K562 (cell line): ENCODE data around the gene HMGB2. TPM values are rescaled to one million over a fixed set of nuclear protein-coding genes. Genes with fewer than 3 reads are reported as not detected.
A peak's percentile ranks its signal among the peaks of the same experiment; 100 is the strongest.

ENCODE experiments used
- DEAF1 ChIP-seq: fragments of 450-650 bp; formaldehyde crosslinking; IDR thresholded peaks from 2 replicates; pipeline ENCODE4 v1.4.0; 2020; ENCODE audit warnings: mild to moderate bottlenecking, moderate library complexity
- GABPB2 ChIP-seq: fragments of 250-450 bp; sonication (Bioruptor Pico); conservative IDR thresholded peaks from 2 replicates; pipeline ENCODE4 v1.5.1; 2021; ENCODE audit warnings: mild to moderate bottlenecking
- MIER1 ChIP-seq: fragments of 450-650 bp; IDR thresholded peaks from 2 replicates; pipeline ENCODE4 v1.6.1; 2016; ENCODE audit warnings: antibody characterized with exemption, mild to moderate bottlenecking, low read depth
- NBN ChIP-seq: fragments of 450-650 bp; IDR thresholded peaks from 2 replicates; pipeline ENCODE4 v1.6.1; 2016; ENCODE audit warnings: low read depth, mild to moderate bottlenecking
- POLR2AphosphoS5 ChIP-seq: IDR thresholded peaks from 2 replicates; pipeline ENCODE4 v1.6.1; 2011; ENCODE audit warnings: mild to moderate bottlenecking, low read depth, low read length, moderate library complexity; ENCODE audit not compliant: control insufficient read depth, insufficient read depth
- RB1 ChIP-seq: fragments of 450-650 bp; IDR thresholded peaks from 2 replicates; pipeline ENCODE4 v1.6.1; 2017; ENCODE audit warnings: low read depth, mild to moderate bottlenecking
- SIRT6 ChIP-seq: IDR thresholded peaks from one replicate; pipeline ENCODE4 v1.6.1; 2012; ENCODE audit warnings: low read depth, mild to moderate bottlenecking, control low read depth, inconsistent platforms, low read length, moderate library complexity
- SNRNP70 ChIP-seq: fragments of 200-400 bp; formaldehyde crosslinking; optimal IDR thresholded peaks from 2 replicates; pipeline ENCODE3; 2017; ENCODE audit warnings: low read depth, low read length
- SRF ChIP-seq, 2 experiments: fragments of 250-450, 450-650 bp in 1 of 2; sonication (Bioruptor Pico) in 1 of 2; sonication (generic) in 1 of 2; formaldehyde crosslinking; IDR thresholded peaks; 2 replicates each; pipeline versions ENCODE4 v1.5.0 to v1.5.1; 2020 to 2022; ENCODE audit warnings: mild to moderate bottlenecking in 1 of 2, missing genetic modification reagents in 1 of 2
- SRSF7 ChIP-seq: fragments of 200-400 bp; formaldehyde crosslinking; optimal IDR thresholded peaks from 2 replicates; pipeline ENCODE3; 2017; ENCODE audit warnings: mild to moderate bottlenecking, low read depth, low read length
- SUPT5H ChIP-seq: fragments of 450-650 bp; IDR thresholded peaks from 2 replicates; pipeline ENCODE4 v1.6.1; 2016
- TAF15 ChIP-seq: fragments of 200-400 bp; formaldehyde crosslinking; IDR thresholded peaks from 2 replicates; pipeline ENCODE4 v1.6.1; 2017; ENCODE audit warnings: mild to moderate bottlenecking, low read depth, low read length, moderate library complexity
- U2AF2 ChIP-seq: fragments of 200-400 bp; formaldehyde crosslinking; optimal IDR thresholded peaks from 2 replicates; pipeline ENCODE3; 2017; ENCODE audit warnings: low read depth, mild to moderate bottlenecking, low read length
- XRCC3 ChIP-seq: fragments of 450-650 bp; IDR thresholded peaks from 2 replicates; pipeline ENCODE4 v1.6.1; 2017; ENCODE audit warnings: mild to moderate bottlenecking, moderate library complexity
- ZFX ChIP-seq: sonication (generic); formaldehyde crosslinking; IDR thresholded peaks from 2 replicates; pipeline ENCODE4 v1.8.0; 2022; ENCODE audit warnings: mild to moderate bottlenecking, missing genetic modification reagents, moderate library complexity
- ZNF507 ChIP-seq: conservative IDR thresholded peaks from 2 replicates; pipeline ENCODE4 v1.6.1; 2017; ENCODE audit warnings: missing genetic modification characterization, missing compliant biosample characterization
- polyA plus RNA-seq, 8 experiments: library from polyadenylated mRNA; depleted of rRNA in 4 of 8; stranded (reverse) in 5 of 8; unstranded in 3 of 8; fragments of >200 nt; fragmentation: Nextera tagmentation in 2 of 8; fragmentation: Illumina TruSeq in 1 of 8; extraction: Ambion mirVana in 2 of 8; extraction: Trizol in 1 of 8; gene quantifications; 2 replicates each; pipeline versions ENCODE4 v1.2.1 to v1.2.3, GENCODE V29; 2011 to 2014; ENCODE audit warnings: inconsistent platforms in 1 of 8, missing spikeins in 1 of 8
- total RNA-seq, 7 experiments: library from RNA; depleted of rRNA in 6 of 7; stranded (reverse); fragments of >200 nt in 6 of 7; fragmentation: Illumina TruSeq in 2 of 7; extraction: Trizol in 2 of 7; gene quantifications; 2 replicates each; pipeline versions ENCODE4 v1.2.1 to v1.2.3, GENCODE V29; 2011 to 2021; ENCODE audit warnings: low replicate concordance in 1 of 7

HMGB2 gene
- total and polyA plus RNA-seq, 9 of the 15 experiments (the other 6 are each of a cell fraction or from before 2014, with no cell fraction given): 309 to 822 (median 626) TPM

DNA sequence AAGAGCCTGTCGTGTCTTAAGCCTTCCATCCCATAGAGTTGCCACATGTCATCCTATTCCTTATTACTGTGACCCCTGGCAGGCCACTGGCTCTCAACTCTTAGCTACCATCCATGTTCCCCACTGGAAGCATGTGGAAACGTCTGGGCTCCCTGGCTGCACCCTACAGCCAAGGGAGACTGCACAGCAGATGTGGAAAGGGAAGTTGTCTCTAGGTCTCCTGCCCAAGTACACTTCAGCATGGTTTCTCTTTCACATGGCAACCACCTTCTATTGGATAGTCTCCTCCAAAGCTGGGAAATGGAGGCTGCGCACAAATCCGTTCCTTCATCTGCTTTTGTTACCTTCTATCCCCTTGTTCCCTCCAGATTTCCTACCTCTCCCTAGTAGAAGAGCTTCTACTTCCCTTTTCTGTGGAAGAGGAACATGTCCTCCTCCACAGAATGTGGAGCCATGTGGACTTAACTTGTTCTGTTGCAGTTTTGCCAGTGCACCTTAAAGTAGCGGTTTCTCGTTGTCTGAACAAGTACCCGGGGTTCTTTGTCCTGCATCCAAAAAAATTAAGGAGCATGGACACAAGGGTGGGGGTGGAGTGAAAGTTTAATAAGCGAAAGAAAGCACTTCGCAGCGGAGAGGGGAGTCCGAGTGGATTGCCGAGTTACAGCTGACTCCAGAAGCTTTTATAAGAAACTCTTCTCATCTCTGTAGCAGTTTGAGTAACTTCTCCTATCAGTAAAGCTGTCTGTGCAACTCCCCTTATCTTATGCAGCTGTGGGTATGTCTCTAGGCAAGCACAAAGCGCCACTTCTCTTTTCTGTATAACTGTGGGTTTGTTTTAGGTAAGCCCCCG, 52.5 kb downstream of the HMGB2 start (continued):
- TF ChIP-seq ZFX (CRISPR knock-in tag): no peak
- TF ChIP-seq TAF15: no peak
- no peak for TF ChIP-seq DEAF1 (CRISPR knock-in tag)
- TF ChIP-seq SIRT6: no peak
- peak; percentile 75; the same call in 1 of the 2 replicates for TF ChIP-seq POLR2AphosphoS5
- no peak for TF ChIP-seq MIER1
- no peak for TF ChIP-seq SRSF7
- no peak for TF ChIP-seq U2AF2
- no peak for TF ChIP-seq SNRNP70
- TF ChIP-seq ZNF507 (tag): no peak
- TF ChIP-seq RB1: no peak
- no peak for TF ChIP-seq XRCC3
- no peak for TF ChIP-seq NBN
- no peak for TF ChIP-seq SUPT5H
- no peak for TF ChIP-seq SRF (CRISPR knock-in tag; IDR thresholded peaks at IDR 0.05)
- no peak for TF ChIP-seq GABPB2 (CRISPR knock-in tag)
